ENCODE measurements around the gene SBF2.
"Not testable (repeated sequence)": the region's sequence is repeated elsewhere in the genome, so short reads cannot be mapped to it uniquely, and the experiment has no call there.

SBF2 gene

GRCh38 chr11:10162222-10162621 lies 131.8 kb downstream of the SBF2 start:
- DNase-seq, result no peak

- no peak for DNase-seq
Observed at GRCh38 chr11:10160350-10160749, 133.7 kb downstream of the SBF2 start.

GRCh38 chr11:10158461-10158860 lies 135.6 kb downstream of the SBF2 start:
- no peak for DNase-seq

GRCh38 chr11:10155793-10156490 lies 138.1 kb downstream of the SBF2 start:
- no peak for DNase-seq

- no peak for DNase-seq
Observed at GRCh38 chr11:10150800-10151199, 143.2 kb downstream of the SBF2 start.

GRCh38 chr11:10149553-10149952 lies 144.5 kb downstream of the SBF2 start:
- no peak for DNase-seq

GRCh38 chr11:10147195-10147594 lies 146.8 kb downstream of the SBF2 start:
- DNase-seq, result no peak

- DNase-seq, result no peak
Observed at GRCh38 chr11:10144954-10145353, 149.1 kb downstream of the SBF2 start.

GRCh38 chr11:10139656-10140055 lies 154.4 kb downstream of the SBF2 start:
- DNase-seq, result no peak

GRCh38 chr11:10139143-10139542 lies 154.9 kb downstream of the SBF2 start:
- no peak for DNase-seq

- no peak for DNase-seq
Observed at GRCh38 chr11:10134975-10135481, 159.0 kb downstream of the SBF2 start.

GRCh38 chr11:10134226-10134625 lies 159.8 kb downstream of the SBF2 start:
- DNase-seq, result not testable (repeated sequence)

GRCh38 chr11:10133251-10133650 lies 160.8 kb downstream of the SBF2 start:
- DNase-seq, result not testable (repeated sequence)

GRCh38 chr11:10130875-10131274 lies 163.1 kb downstream of the SBF2 start:
- DNase-seq, result no peak

GRCh38 chr11:10129184-10129583 lies 164.8 kb downstream of the SBF2 start:
- not testable (repeated sequence) for DNase-seq

GRCh38 chr11:10125522-10126133 lies 168.4 kb downstream of the SBF2 start:
- DNase-seq, result no peak

- no peak for DNase-seq
Observed at GRCh38 chr11:10122326-10123197, 171.5 kb downstream of the SBF2 start.

GRCh38 chr11:10118865-10119264 lies 175.2 kb downstream of the SBF2 start:
- DNase-seq, result no peak

GRCh38 chr11:10117709-10118351 lies 176.2 kb downstream of the SBF2 start:
- no peak for DNase-seq

GRCh38 chr11:10116588-10116987 lies 177.4 kb downstream of the SBF2 start:
- no peak for DNase-seq

- no peak for DNase-seq
Observed at GRCh38 chr11:10114593-10115404, 179.2 kb downstream of the SBF2 start.

- DNase-seq, result no peak
Observed at GRCh38 chr11:10113852-10114251, 180.2 kb downstream of the SBF2 start.
